ENCODE data around the gene NT5E. TPM values are rescaled to one million over a fixed set of nuclear protein-coding genes. Genes with fewer than 3 reads are reported as not detected.

NT5E gene
- total and polyA plus RNA-seq, 2 of the 13 experiments (the other 11 are each of a cell fraction or from before 2014, with no cell fraction given) = 9.5 to 33.0 TPM

GRCh38 chr6:85461798-85462170 lies 11.9 kb downstream of the NT5E start (continued):
- TF ChIP-seq ZBTB40 (IDR thresholded peaks at IDR 0.05) = no peak
- no peak for TF ChIP-seq ZBTB40 (CRISPR knock-in tag; IDR thresholded peaks at IDR 0.05)
- no peak for TF ChIP-seq TEAD3 (CRISPR knock-in tag; optimal IDR thresholded peaks at IDR 0.05; ENCODE audit: borderline replicate concordance)
- TF ChIP-seq PAX8 (CRISPR knock-in tag; IDR thresholded peaks at IDR 0.05; ENCODE audit: borderline replicate concordance) = no peak
- TF ChIP-seq ZNF333 (CRISPR knock-in tag; IDR thresholded peaks at IDR 0.05; ENCODE audit: borderline replicate concordance) = no peak
- TF ChIP-seq ZSCAN5A (CRISPR knock-in tag; IDR thresholded peaks at IDR 0.05; ENCODE audit: borderline replicate concordance) = no peak

Measured in HepG2 (cell line).